IMR-90 (cell line): ENCODE data around the gene CPB2. TPM values are rescaled to one million over a fixed set of nuclear protein-coding genes. Genes with fewer than 3 reads are reported as not detected.
A peak's percentile ranks its signal among the peaks of the same experiment; 100 is the strongest.

ENCODE experiments used
- ATAC-seq: fragments of 200-7000 bp; cut with Tn5 transposase; 2 replicates; pipeline ENCODE4 v1.9.1; 2020; ENCODE audit warnings: low read depth, mild to moderate bottlenecking, moderate library complexity
- BruUV-seq: library from RNA; stranded (reverse); fragments of 400-500 nt; replicated peaks from 2 replicates; lab custom pipeline; 2021; lab: Mats Ljungman, UMichigan
- CTCF ChIA-PET: fragments of 300-600 bp; formaldehyde crosslinking; extraction: SDS; loops from one replicate; lab custom pipeline; 2021; ENCODE audit warnings: antibody characterized with exemption; lab: Yijun Ruan, JAX
- POLR2A ChIA-PET: fragments of 300-600 bp; sonication (Branson Sonifier 250); formaldehyde crosslinking; loops from one replicate; lab custom pipeline; 2022; ENCODE audit warnings: antibody characterized with exemption; ENCODE audit not compliant: unreplicated experiment; lab: Charles Lee
- DNase-seq: peaks from one replicate; pipeline ENCODE4 v3.0.0; 2013
- H2AFZ ChIP-seq: replicated peaks from 2 replicates; pipeline ENCODE3; 2013; ENCODE audit warnings: low read length, mild to moderate bottlenecking; ENCODE audit not compliant: poor library complexity
- H2AK5ac ChIP-seq: 2 replicates; pipeline ENCODE4 v1.6.1; 2013; ENCODE audit warnings: low read depth, low read length, inconsistent platforms
- H2AK9ac ChIP-seq: replicated peaks from 2 replicates; pipeline ENCODE3; 2013; ENCODE audit warnings: mild to moderate bottlenecking, low read depth, low read length, moderate library complexity; ENCODE audit not compliant: poor library complexity
- H2BK120ac ChIP-seq: 2 replicates; pipeline ENCODE4 v1.6.1; 2013; ENCODE audit warnings: low read depth, low read length, inconsistent platforms
- H2BK15ac ChIP-seq: 3 replicates; pipeline ENCODE4 v1.6.1; 2013; ENCODE audit warnings: low read depth, low read length, inconsistent platforms
- H2BK20ac ChIP-seq: 2 replicates; pipeline ENCODE4 v1.6.1; 2013; ENCODE audit warnings: low read depth, mild to moderate bottlenecking, inconsistent platforms, low read length, moderate library complexity
- H2BK5ac ChIP-seq: 2 replicates; pipeline ENCODE4 v1.6.1; 2013; ENCODE audit warnings: mild to moderate bottlenecking, low read depth, low read length, inconsistent platforms; ENCODE audit not compliant: poor library complexity, severe bottlenecking
- H3K14ac ChIP-seq: replicated peaks from 2 replicates; pipeline ENCODE4 v1.6.1; 2013; ENCODE audit warnings: low read depth, low read length, inconsistent platforms
- H3K18ac ChIP-seq: 2 replicates; pipeline ENCODE4 v1.6.1; 2013; ENCODE audit warnings: low read depth, low read length, control low read depth
- H3K23ac ChIP-seq: 2 replicates; pipeline ENCODE4 v1.6.1; 2013; ENCODE audit warnings: low read depth, low read length, inconsistent platforms
- H3K27ac ChIP-seq: 2 replicates; pipeline ENCODE4 v1.5.1; 2013; ENCODE audit warnings: mild to moderate bottlenecking, control low read depth, low read length; ENCODE audit not compliant: insufficient read depth
- H3K27me3 ChIP-seq: 2 replicates; pipeline ENCODE4 v1.6.1; 2013; ENCODE audit warnings: low read length; ENCODE audit not compliant: control insufficient read depth, insufficient read depth
- H3K36me3 ChIP-seq: 2 replicates; pipeline ENCODE4 v1.6.1; 2013; ENCODE audit warnings: low read length, mixed read lengths; ENCODE audit not compliant: control insufficient read depth, insufficient read depth
- H3K4ac ChIP-seq: 2 replicates; pipeline ENCODE4 v1.6.1; 2013; ENCODE audit warnings: low read depth, low read length, inconsistent platforms
- H3K4me1 ChIP-seq: 2 replicates; pipeline ENCODE4 v1.6.1; 2013; ENCODE audit warnings: low read length, mixed read lengths; ENCODE audit not compliant: control insufficient read depth, insufficient read depth
- H3K4me2 ChIP-seq: 2 replicates; pipeline ENCODE4 v1.6.1; 2013; ENCODE audit warnings: low read depth, mild to moderate bottlenecking, control low read depth, low read length, moderate library complexity
- H3K4me3 ChIP-seq: 2 replicates; pipeline ENCODE4 v1.5.1; 2013; ENCODE audit warnings: low read depth, mild to moderate bottlenecking, control low read depth, low read length, moderate library complexity; ENCODE audit not compliant: insufficient read depth
- H3K56ac ChIP-seq: 2 replicates; pipeline ENCODE4 v1.6.1; 2013; ENCODE audit warnings: low read length, inconsistent platforms; ENCODE audit not compliant: insufficient read depth; ENCODE audit errors: extremely low read depth
- H3K79me1 ChIP-seq, 2 experiments: 2 replicates each; pipeline ENCODE4 v1.6.1; 2013; ENCODE audit warnings: low read length in 2 of 2, inconsistent platforms in 1 of 2, low read depth in 1 of 2
- H3K9ac ChIP-seq: 2 replicates; pipeline ENCODE4 v1.6.1; 2013; ENCODE audit warnings: low read depth, low read length, control low read depth
- H3K9me1 ChIP-seq: 2 replicates; pipeline ENCODE4 v1.6.1; 2013; ENCODE audit warnings: low read length, inconsistent platforms; ENCODE audit not compliant: insufficient read depth
- H3K9me3 ChIP-seq: 2 replicates; pipeline ENCODE4 v1.6.1; 2013; ENCODE audit warnings: low read length; ENCODE audit not compliant: control insufficient read depth, insufficient read depth
- H4K20me1 ChIP-seq: 2 replicates; pipeline ENCODE4 v1.6.1; 2013; ENCODE audit warnings: low read length, inconsistent platforms; ENCODE audit not compliant: insufficient read depth
- H4K5ac ChIP-seq: 2 replicates; pipeline ENCODE4 v1.6.1; 2013; ENCODE audit warnings: mild to moderate bottlenecking, low read depth, low read length, control low read depth
- H4K8ac ChIP-seq, 2 experiments: 2 replicates each; pipeline ENCODE4 v1.6.1; 2013; ENCODE audit warnings: low read depth in 2 of 2, low read length in 2 of 2, control low read depth in 1 of 2, inconsistent platforms in 1 of 2
- H4K91ac ChIP-seq: 2 replicates; pipeline ENCODE4 v1.6.1; 2013; ENCODE audit warnings: low read depth, low read length, inconsistent platforms; ENCODE audit not compliant: insufficient read depth
- BHLHE40 ChIP-seq: fragments of 150-350 bp; IDR thresholded peaks from 2 replicates; pipeline ENCODE4 v1.6.1; 2016; ENCODE audit warnings: mild to moderate bottlenecking, low read depth, low read length
- MAFK ChIP-seq: IDR thresholded peaks from 2 replicates; pipeline ENCODE4 v1.6.1; 2012; ENCODE audit warnings: low read depth, low read length, improper control_type of control experiment
- POLR2A ChIP-seq: IDR thresholded peaks from 2 replicates; pipeline ENCODE4 v1.6.1; 2012; ENCODE audit warnings: mild to moderate bottlenecking, low read depth, low read length
- RFX5 ChIP-seq: IDR thresholded peaks from 2 replicates; pipeline ENCODE4 v1.8.0; 2012; ENCODE audit warnings: low read depth, mild to moderate bottlenecking, low read length, moderate library complexity
- SMC3 ChIP-seq: fragments of 150-350 bp; IDR thresholded peaks from 2 replicates; pipeline ENCODE4 v1.6.1; 2016; ENCODE audit warnings: low read depth, mild to moderate bottlenecking, antibody characterized with exemption, low read length, moderate library complexity
- WGBS, 2 experiments: methylation state at CpG; one replicate each; pipeline versions ENCODE4 v1.1.5 to v1.1.7; 2013; ENCODE audit warnings: missing lambda C conversion rate in 2 of 2; ENCODE audit not compliant: insufficient read length in 1 of 2; ENCODE audit errors: extremely low coverage in 2 of 2; 5-methylcytosine and 5-hydroxymethylcytosine counted together
- dilution Hi-C: fragments of 300-500 bp; cut with HindIII; formaldehyde crosslinking; loops from one replicate; pipeline ENCODE4 v1.14.3; 2018; ENCODE audit warnings: low sequenced_read_pairs; ENCODE audit not compliant: unreplicated experiment
- in situ Hi-C: fragments of 300-500 bp; cut with MboI; formaldehyde crosslinking; loops from 3 replicates; pipeline ENCODE4 v1.14.3; 2019; ENCODE audit warnings: low sequenced_read_pairs, inconsistent platforms, mixed read lengths
- intact Hi-C: fragments of 100-400 bp; cut with micrococcal nuclease; formaldehyde crosslinking; loops from 2 replicates; pipeline ENCODE4 v1.10.0; 2022
- polyA plus RNA-seq, 3 experiments: library from polyadenylated mRNA; depleted of rRNA; stranded (reverse); fragments of >200 nt; gene quantifications; 2 replicates each; pipeline ENCODE4 v1.2.3, GENCODE V29; 2012; ENCODE audit warnings: low replicate concordance in 1 of 3
- total RNA-seq: library from RNA; depleted of rRNA; stranded (reverse); fragments of >200 nt; gene quantifications from 2 replicates; pipeline ENCODE4 v1.2.3, GENCODE V29; 2012
- TF ChIP-seq, protein P1 (sequence below): fragments of 150-350 bp; IDR thresholded peaks from 2 replicates; pipeline ENCODE4 v1.6.1; 2016; ENCODE audit warnings: low read depth, mild to moderate bottlenecking, low read length, moderate library complexity, borderline replicate concordance
- TF ChIP-seq, protein P2 (sequence below): fragments of 150-350 bp; IDR thresholded peaks from 2 replicates; pipeline ENCODE4 v1.6.1; 2017; ENCODE audit warnings: mild to moderate bottlenecking, antibody characterized with exemption, low read length, low read depth

The CPB2 gene
- total and polyA plus RNA-seq, 2 of the 4 experiments (the other 2 are of a cell fraction), result not detected

DNA sequence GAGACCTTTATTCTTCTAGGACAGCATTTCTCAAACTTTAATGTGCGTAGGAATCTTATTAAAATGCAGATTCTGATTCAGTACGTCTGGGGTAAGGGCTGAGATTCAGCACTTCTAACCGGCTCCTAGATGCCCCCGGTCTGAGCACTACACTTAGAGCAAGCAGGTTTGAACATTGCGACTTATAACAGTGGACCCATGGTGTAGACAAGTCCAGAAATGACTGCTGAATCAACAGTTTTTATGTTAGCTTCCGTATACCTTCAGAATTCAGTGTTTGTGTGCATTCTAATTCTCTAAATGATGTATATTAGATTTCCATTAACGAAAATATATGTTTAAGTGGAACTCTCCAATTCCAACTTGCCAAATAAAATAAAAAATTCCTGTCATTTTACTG lies 17.5 kb upstream of the CPB2 start:
- H3K14ac ChIP-seq, result no peak overlapping the region
- TF ChIP-seq MAFK (peak; percentile 85), POLR2A (no peak), RFX5 (no peak), SMC3 (no peak), BHLHE40 (no peak)
- TF ChIP-seq, protein P1, sequence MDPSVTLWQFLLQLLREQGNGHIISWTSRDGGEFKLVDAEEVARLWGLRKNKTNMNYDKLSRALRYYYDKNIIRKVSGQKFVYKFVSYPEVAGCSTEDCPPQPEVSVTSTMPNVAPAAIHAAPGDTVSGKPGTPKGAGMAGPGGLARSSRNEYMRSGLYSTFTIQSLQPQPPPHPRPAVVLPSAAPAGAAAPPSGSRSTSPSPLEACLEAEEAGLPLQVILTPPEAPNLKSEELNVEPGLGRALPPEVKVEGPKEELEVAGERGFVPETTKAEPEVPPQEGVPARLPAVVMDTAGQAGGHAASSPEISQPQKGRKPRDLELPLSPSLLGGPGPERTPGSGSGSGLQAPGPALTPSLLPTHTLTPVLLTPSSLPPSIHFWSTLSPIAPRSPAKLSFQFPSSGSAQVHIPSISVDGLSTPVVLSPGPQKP, result no peak
- TF ChIP-seq, protein P2, sequence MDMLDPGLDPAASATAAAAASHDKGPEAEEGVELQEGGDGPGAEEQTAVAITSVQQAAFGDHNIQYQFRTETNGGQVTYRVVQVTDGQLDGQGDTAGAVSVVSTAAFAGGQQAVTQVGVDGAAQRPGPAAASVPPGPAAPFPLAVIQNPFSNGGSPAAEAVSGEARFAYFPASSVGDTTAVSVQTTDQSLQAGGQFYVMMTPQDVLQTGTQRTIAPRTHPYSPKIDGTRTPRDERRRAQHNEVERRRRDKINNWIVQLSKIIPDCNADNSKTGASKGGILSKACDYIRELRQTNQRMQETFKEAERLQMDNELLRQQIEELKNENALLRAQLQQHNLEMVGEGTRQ, result no peak
- H2AFZ ChIP-seq, result no peak overlapping the region
- no peak overlapping the region for H2BK5ac ChIP-seq
- H3K9ac ChIP-seq, result no peak overlapping the region
- BruUV-seq, result no TSS peak
- dilution Hi-C loops, result no loop called here
- no peaks in the 10 kb centered on the region for H3K79me1 ChIP-seq
- intact Hi-C loops, result no loop called here
- no peak overlapping the region for H3K27ac ChIP-seq
- no peak overlapping the region for H3K4ac ChIP-seq
- H2BK120ac ChIP-seq, result no peak overlapping the region
- ChIA-PET POLR2A (no interaction called here), CTCF (no interaction called here)
- ATAC-seq (no peak), DNase-seq (no peak)
- H3K9me3 ChIP-seq, result no peaks in the 10 kb centered on the region
- no peaks in the 10 kb centered on the region for H3K9me1 ChIP-seq
- no peak overlapping the region for H4K91ac ChIP-seq
- H3K56ac ChIP-seq, result no peak overlapping the region
- H2BK20ac ChIP-seq, result no peak overlapping the region
- no peak overlapping the region for H2BK15ac ChIP-seq
- H3K27me3 ChIP-seq, result peaks cover 6% of the 10 kb centered on the region
- no peak overlapping the region for H3K18ac ChIP-seq
- no peak overlapping the region for H2AK5ac ChIP-seq
- no peak overlapping the region for H4K8ac ChIP-seq
- no peaks in the 10 kb centered on the region for H3K4me1 ChIP-seq
- H3K23ac ChIP-seq, result no peak overlapping the region
- H3K4me3 ChIP-seq, result no peak overlapping the region
- WGBS, 2 experiments, result no CpG with 5 or more reads among the region's 7 CpGs
- H3K4me2 ChIP-seq, result no peak overlapping the region
- H4K20me1 ChIP-seq, result no peaks in the 10 kb centered on the region
- no peak overlapping the region for H2AK9ac ChIP-seq
- in situ Hi-C loops, result loop anchor here (10.0 kb wide), 1 partner anchor 498 kb away; no protein-coding TSS in a partner anchor
- H4K5ac ChIP-seq, result no peak overlapping the region
- H3K36me3 ChIP-seq, result no peaks in the 10 kb centered on the region
